OCI-LY1 (cell line): ENCODE measurements around the gene TMEM240.
"Not testable (repeated sequence)": the region's sequence is repeated elsewhere in the genome, so short reads cannot be mapped to it uniquely, and the experiment has no call there.

Experiments used
- H2AFZ ChIP-seq: fragments of 200-600 bp; sonication (generic), shearing (Covaris generic); 2 replicates; pipeline ENCODE4 v1.6.0; 2014; ENCODE audit warnings: antibody characterized with exemption, mild to moderate bottlenecking, low read length
- H3F3A ChIP-seq: fragments of 200-600 bp; sonication (generic), shearing (Covaris generic); 2 replicates; pipeline ENCODE4 v1.6.0; 2014; ENCODE audit warnings: mild to moderate bottlenecking, antibody characterized with exemption, low read length, moderate library complexity; ENCODE audit not compliant: insufficient read depth
- H3K27ac ChIP-seq: fragments of 200-600 bp; sonication (generic); 2 replicates; pipeline ENCODE4 v1.5.1; 2014; ENCODE audit warnings: low read length, mixed run types, mild to moderate bottlenecking, low read depth; ENCODE audit not compliant: poor library complexity, severe bottlenecking
- H3K27me3 ChIP-seq: fragments of 200-600 bp; sonication (generic); 2 replicates; pipeline ENCODE4 v1.6.0; 2014; ENCODE audit warnings: antibody characterized with exemption, mild to moderate bottlenecking, low read length, moderate library complexity; ENCODE audit not compliant: insufficient read depth
- H3K36me3 ChIP-seq: fragments of 200-600 bp; sonication (generic); 2 replicates; pipeline ENCODE4 v1.6.1; 2014; ENCODE audit warnings: mild to moderate bottlenecking, antibody characterized with exemption, low read length, moderate library complexity, mixed read lengths; ENCODE audit not compliant: insufficient read depth
- H3K4me1 ChIP-seq: fragments of 200-600 bp; sonication (generic); 2 replicates; pipeline ENCODE4 v1.5.1; 2014; ENCODE audit warnings: mild to moderate bottlenecking, low read length, moderate library complexity; ENCODE audit not compliant: insufficient read depth, severe bottlenecking
- H3K4me2 ChIP-seq: fragments of 200-600 bp; sonication (generic), shearing (Covaris generic); 2 replicates; pipeline ENCODE4 v1.6.1; 2014; ENCODE audit warnings: low read length
- H3K4me3 ChIP-seq: fragments of 200-600 bp; sonication (generic); 2 replicates; pipeline ENCODE4 v1.5.1; 2014; ENCODE audit warnings: low read length, low read depth, mild to moderate bottlenecking, mixed read lengths; ENCODE audit not compliant: poor library complexity, severe bottlenecking
- H3K79me2 ChIP-seq: fragments of 200-600 bp; shearing (Covaris generic); 2 replicates; pipeline ENCODE4 v1.6.1; 2016; ENCODE audit warnings: mixed run types, low read length, mixed read lengths; ENCODE audit not compliant: insufficient read depth
- H3K9ac ChIP-seq: fragments of 200-600 bp; sonication (generic), shearing (Covaris generic); 2 replicates; pipeline ENCODE4 v1.6.1; 2014; ENCODE audit warnings: mild to moderate bottlenecking, low read length, mixed read lengths
- H3K9me2 ChIP-seq: fragments of 200-600 bp; sonication (generic), shearing (Covaris generic); 2 replicates; pipeline ENCODE4 v1.6.1; 2014; ENCODE audit warnings: low read depth, mild to moderate bottlenecking, low read length, mixed read lengths
- H3K9me3 ChIP-seq: fragments of 200-600 bp; shearing (Covaris generic); 2 replicates; pipeline ENCODE4 v1.6.1; 2014; ENCODE audit warnings: low read length, mixed read lengths
- H4K20me1 ChIP-seq: fragments of 200-600 bp; sonication (generic), shearing (Covaris generic); 2 replicates; pipeline ENCODE4 v1.6.0; 2016; ENCODE audit warnings: mild to moderate bottlenecking, low read length; ENCODE audit not compliant: insufficient read depth
- EZH2 ChIP-seq: fragments of 200-600 bp; sonication (generic), shearing (Covaris generic); IDR thresholded peaks from 2 replicates; pipeline ENCODE4 v1.8.0; 2017; ENCODE audit warnings: borderline replicate concordance, mixed run types, mild to moderate bottlenecking, antibody characterized with exemption, low read length, moderate library complexity, mixed read lengths
- TF ChIP-seq, protein P1 (sequence below): fragments of 200-600 bp; sonication (generic), shearing (Covaris generic); IDR thresholded peaks from 2 replicates; pipeline ENCODE4 v1.5.1; 2017; ENCODE audit warnings: mild to moderate bottlenecking, antibody characterized with exemption, low read length, moderate library complexity, mixed read lengths

Gene TMEM240

DNA sequence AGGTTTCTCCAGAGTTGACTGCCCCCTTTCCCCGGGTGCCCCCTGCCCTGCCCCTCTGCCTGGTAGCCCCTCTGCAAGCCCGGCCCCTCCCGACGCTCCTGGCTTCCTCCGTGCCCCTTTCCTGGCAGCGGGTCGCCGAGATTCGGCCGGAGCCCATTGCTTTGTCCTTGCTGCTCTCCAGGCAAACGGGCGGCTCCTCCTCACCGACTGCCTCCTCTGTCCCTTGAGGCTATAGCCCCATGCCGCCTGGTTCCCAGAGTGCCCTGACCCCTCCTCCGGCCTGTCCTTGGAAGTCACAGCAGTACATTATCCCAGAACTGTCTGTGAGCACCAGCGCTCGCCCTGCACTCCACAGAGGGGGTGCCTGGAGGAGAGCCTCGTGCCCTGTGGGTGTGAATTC is 26.7 kb downstream of the TMEM240 start:
- Histone ChIP-seq H3K4me2 (peak overlapping the region; percentile 48), H3K4me3 (peak overlapping the region; percentile 96), H3K9ac (peak overlapping the region; percentile 44; the same call in 1 of the 2 replicates), H3K4me1 (peaks cover 20% of the 10 kb centered on the region), H3K36me3 (peaks cover 31% of the 10 kb centered on the region)
- not testable (repeated sequence) for H3K9me3 ChIP-seq, H3F3A ChIP-seq, H2AFZ ChIP-seq, H4K20me1 ChIP-seq, H3K27me3 ChIP-seq, H3K27ac ChIP-seq, H3K79me2 ChIP-seq, H3K9me2 ChIP-seq

DNA sequence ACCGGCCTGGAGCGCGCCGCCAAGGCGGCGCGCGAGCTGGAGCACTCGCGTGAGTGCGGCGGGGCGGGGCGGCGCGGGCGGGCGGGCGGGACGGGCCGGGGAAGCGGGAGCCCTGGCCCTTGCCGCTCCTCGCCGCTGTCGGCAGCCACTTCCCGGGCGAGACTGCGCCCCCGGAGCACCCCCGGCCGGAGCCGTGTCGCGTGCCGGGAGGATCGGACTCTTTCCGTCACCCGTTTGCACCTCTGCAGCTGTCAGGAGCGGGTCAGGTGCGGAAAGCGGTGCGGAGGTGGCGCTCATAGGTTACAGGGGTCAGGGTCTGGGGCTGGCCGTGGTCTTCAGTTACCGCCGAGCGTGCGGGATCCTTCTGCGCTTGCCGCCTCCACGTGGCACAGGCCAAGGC is 28.0 kb downstream of the TMEM240 start:
- peak overlapping the region; percentile 68; the same call in 1 of the 2 replicates for H3K9ac ChIP-seq
- peak overlapping the region; percentile 71; the same call in 1 of the 2 replicates for H3K4me2 ChIP-seq
- H3K79me2 ChIP-seq, H3K27me3 ChIP-seq, H3F3A ChIP-seq, H2AFZ ChIP-seq, H3K9me3 ChIP-seq, H3K27ac ChIP-seq, H3K9me2 ChIP-seq, H4K20me1 ChIP-seq: not testable (repeated sequence)
- peaks cover 20% of the 10 kb centered on the region for H3K36me3 ChIP-seq
- H3K4me3 ChIP-seq, result peak overlapping the region; percentile 96
- peaks cover 20% of the 10 kb centered on the region for H3K4me1 ChIP-seq

- peaks cover 20% of the 10 kb centered on the region for H3K4me1 ChIP-seq
- H3K9me3 ChIP-seq, result no peaks in the 10 kb centered on the region
- no peaks in the 10 kb centered on the region for H3K9me2 ChIP-seq
- H3K27ac ChIP-seq, result peak within 1 kb of the TSS; percentile 84
- TF ChIP-seq EZH2, result no peak
- TF ChIP-seq, protein P1, sequence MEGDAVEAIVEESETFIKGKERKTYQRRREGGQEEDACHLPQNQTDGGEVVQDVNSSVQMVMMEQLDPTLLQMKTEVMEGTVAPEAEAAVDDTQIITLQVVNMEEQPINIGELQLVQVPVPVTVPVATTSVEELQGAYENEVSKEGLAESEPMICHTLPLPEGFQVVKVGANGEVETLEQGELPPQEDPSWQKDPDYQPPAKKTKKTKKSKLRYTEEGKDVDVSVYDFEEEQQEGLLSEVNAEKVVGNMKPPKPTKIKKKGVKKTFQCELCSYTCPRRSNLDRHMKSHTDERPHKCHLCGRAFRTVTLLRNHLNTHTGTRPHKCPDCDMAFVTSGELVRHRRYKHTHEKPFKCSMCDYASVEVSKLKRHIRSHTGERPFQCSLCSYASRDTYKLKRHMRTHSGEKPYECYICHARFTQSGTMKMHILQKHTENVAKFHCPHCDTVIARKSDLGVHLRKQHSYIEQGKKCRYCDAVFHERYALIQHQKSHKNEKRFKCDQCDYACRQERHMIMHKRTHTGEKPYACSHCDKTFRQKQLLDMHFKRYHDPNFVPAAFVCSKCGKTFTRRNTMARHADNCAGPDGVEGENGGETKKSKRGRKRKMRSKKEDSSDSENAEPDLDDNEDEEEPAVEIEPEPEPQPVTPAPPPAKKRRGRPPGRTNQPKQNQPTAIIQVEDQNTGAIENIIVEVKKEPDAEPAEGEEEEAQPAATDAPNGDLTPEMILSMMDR, result no peak
- H4K20me1 ChIP-seq, result no peaks in the 10 kb centered on the region
- no peaks in the 10 kb centered on the region for H3K79me2 ChIP-seq
- H2AFZ ChIP-seq, result no peak within 1 kb of the TSS
- no peaks in the 10 kb centered on the region for H3K27me3 ChIP-seq
- H3K36me3 ChIP-seq, result peaks cover 17% of the 10 kb centered on the region
- H3F3A ChIP-seq, result no peaks in the 10 kb centered on the region
- peak within 1 kb of the TSS; percentile 84 for H3K4me2 ChIP-seq
- peak within 1 kb of the TSS; percentile 98 for H3K9ac ChIP-seq
- peak within 1 kb of the TSS; percentile 96 for H3K4me3 ChIP-seq
Observed at GRCh38 chr1:1511533-1512285, 28.7 kb downstream of the TMEM240 start, which contains the start of gene ATAD3A. Gene ATAD3A (plus strand): TSS chr1:1512162. CDS start chr1:1512269, 107 bp downstream.

GRCh38 chr1:1510912-1511532 is 29.4 kb downstream of the TMEM240 start:
- Histone ChIP-seq H3K9me2 (no peaks in the 10 kb centered on the region), H3K4me3 (peak overlapping the region; percentile 96), H3K4me2 (peak overlapping the region; percentile 84), H3K9ac (peak overlapping the region; percentile 98), H3K79me2 (no peaks in the 10 kb centered on the region), H4K20me1 (no peaks in the 10 kb centered on the region), H3F3A (no peaks in the 10 kb centered on the region), H2AFZ (no peak overlapping the region), H3K36me3 (peaks cover 10% of the 10 kb centered on the region), H3K27me3 (no peaks in the 10 kb centered on the region), H3K4me1 (peaks cover 24% of the 10 kb centered on the region), H3K9me3 (no peaks in the 10 kb centered on the region), H3K27ac (peak overlapping the region; percentile 84)
- TF ChIP-seq, protein P1, result peak; percentile 8; the same call in 1 of the 2 replicates
- no peak for TF ChIP-seq EZH2

- H2AFZ ChIP-seq, H3K4me3 ChIP-seq, H3F3A ChIP-seq, H3K36me3 ChIP-seq, H3K79me2 ChIP-seq, H3K9me3 ChIP-seq, H4K20me1 ChIP-seq, H3K9ac ChIP-seq, H3K4me2 ChIP-seq, H3K27me3 ChIP-seq, H3K9me2 ChIP-seq, H3K27ac ChIP-seq: not testable (repeated sequence)
- H3K4me1 ChIP-seq, result peaks cover 28% of the 10 kb centered on the region
Observed at GRCh38 chr1:1509465-1509850, 31.0 kb downstream of the TMEM240 start.
